CD14-positive monocyte (primary cell): Measurements from ENCODE around the gene TERB1. TPM values are rescaled to one million over a fixed set of nuclear protein-coding genes. Genes with fewer than 3 reads are reported as not detected.

Experiments
- DNase-seq, 3 donors: peaks; one replicate each; pipeline ENCODE4 v3.0.0-alpha.2; 2011 to 2022
- H2AFZ ChIP-seq: 2 replicates; pipeline ENCODE4 v1.6.0; 2012; ENCODE audit warnings: mild to moderate bottlenecking, low read depth, low read length, inconsistent platforms; ENCODE audit not compliant: insufficient read depth, poor library complexity, severe bottlenecking
- H3K27ac ChIP-seq, 2 donors: 1 replicate in 1 of 2; 2 replicates in 1 of 2; pipeline ENCODE4 v1.5.1; 2012 to 2013; ENCODE audit warnings: low read length in 2 of 2, control low read depth in 1 of 2, inconsistent platforms in 1 of 2, low read depth in 1 of 2, mild to moderate bottlenecking in 1 of 2
- H3K27me3 ChIP-seq, 2 donors: one replicate each; pipeline versions ENCODE4 v1.6.0 to v1.6.1; 2011 to 2013; ENCODE audit warnings: low read length in 2 of 2; ENCODE audit not compliant: control insufficient read depth in 2 of 2, insufficient read depth in 2 of 2
- H3K36me3 ChIP-seq, 2 donors: replicated peaks in 1 of 2; 1 replicate in 1 of 2; 2 replicates in 1 of 2; pipeline versions ENCODE4 v1.5.1 to v1.6.1; 2012 to 2013; ENCODE audit warnings: low read length in 2 of 2, control low read depth in 1 of 2, inconsistent platforms in 1 of 2, mild to moderate bottlenecking in 1 of 2; ENCODE audit not compliant: insufficient read depth in 2 of 2, control insufficient read depth in 1 of 2
- H3K4me1 ChIP-seq, 2 donors: 1 replicate in 1 of 2; 2 replicates in 1 of 2; pipeline versions ENCODE4 v1.5.1 to v1.6.1; 2012 to 2013; ENCODE audit warnings: low read length in 2 of 2, control low read depth in 1 of 2, inconsistent platforms in 1 of 2, mild to moderate bottlenecking in 1 of 2, moderate library complexity in 1 of 2; ENCODE audit not compliant: insufficient read depth in 2 of 2, control insufficient read depth in 1 of 2
- H3K4me2 ChIP-seq: replicated peaks from 2 replicates; pipeline ENCODE3; 2012; ENCODE audit warnings: low read length, moderate library complexity, mild to moderate bottlenecking; ENCODE audit not compliant: poor library complexity, severe bottlenecking; ENCODE audit errors: extremely low read depth
- H3K4me3 ChIP-seq, 3 experiments: fragments of 200-600 bp in 1 of 3; sonication (generic) in 1 of 3; replicated peaks in 1 of 3; 1 replicate in 2 of 3; 2 replicates in 1 of 3; pipeline ENCODE4 v1.5.1; 2011 to 2013; ENCODE audit warnings: low read length in 3 of 3, mild to moderate bottlenecking in 3 of 3, control low read depth in 2 of 3, low read depth in 2 of 3, inconsistent platforms in 1 of 3, moderate library complexity in 1 of 3
- H3K79me2 ChIP-seq: 2 replicates; pipeline ENCODE4 v1.6.0; 2012; ENCODE audit warnings: mild to moderate bottlenecking, control low read depth, inconsistent platforms, low read length, moderate library complexity; ENCODE audit not compliant: insufficient read depth
- H3K9ac ChIP-seq: 2 replicates; pipeline ENCODE4 v1.6.0; 2017; ENCODE audit warnings: low read length, mild to moderate bottlenecking; ENCODE audit not compliant: insufficient read depth, poor library complexity, severe bottlenecking
- H3K9me3 ChIP-seq, 2 donors: replicated peaks in 1 of 2; 1 replicate in 1 of 2; 2 replicates in 1 of 2; pipeline versions ENCODE4 v1.5.1 to v1.6.1; 2012 to 2013; ENCODE audit warnings: low read length in 2 of 2, control low read depth in 1 of 2; ENCODE audit not compliant: control insufficient read depth in 1 of 2, insufficient read depth in 1 of 2
- H4K20me1 ChIP-seq: 2 replicates; pipeline ENCODE4 v1.6.0; 2012; ENCODE audit warnings: mild to moderate bottlenecking, low read length, control low read depth, moderate library complexity; ENCODE audit not compliant: insufficient read depth
- H3K27ac Mint-ChIP-seq, 7 donors: one replicate each; pipeline ENCODE4 v1.8.0; 2020; ENCODE audit warnings: mild to moderate bottlenecking in 7 of 7, mixed read lengths in 7 of 7, moderate library complexity in 6 of 7, inconsistent platforms in 2 of 7
- H3K27me3 Mint-ChIP-seq, 3 donors: one replicate each; pipeline ENCODE4 v1.8.0; 2021 to 2022; ENCODE audit warnings: low read depth in 3 of 3, mild to moderate bottlenecking in 3 of 3, mixed read lengths in 3 of 3, moderate library complexity in 3 of 3, inconsistent platforms in 1 of 3
- H3K36me3 Mint-ChIP-seq, 2 donors: one replicate each; pipeline ENCODE4 v1.8.0; 2020; ENCODE audit warnings: mixed read lengths in 2 of 2, inconsistent platforms in 1 of 2, mild to moderate bottlenecking in 1 of 2
- H3K4me1 Mint-ChIP-seq: one replicate; pipeline ENCODE4 v1.8.0; 2020; ENCODE audit warnings: mild to moderate bottlenecking, mixed read lengths
- H3K4me3 Mint-ChIP-seq, 2 donors: one replicate each; pipeline ENCODE4 v1.8.0; 2020; ENCODE audit warnings: mild to moderate bottlenecking in 2 of 2, mixed read lengths in 2 of 2, moderate library complexity in 1 of 2
- H3K9me3 Mint-ChIP-seq, 7 donors: one replicate each; pipeline ENCODE4 v1.8.0; 2020 to 2022; ENCODE audit warnings: mixed read lengths in 7 of 7, mild to moderate bottlenecking in 6 of 7, moderate library complexity in 6 of 7, inconsistent platforms in 2 of 7
- CTCF ChIP-seq: fragments of 200-600 bp; IDR thresholded peaks from one replicate; pipeline ENCODE4 v1.8.0; 2022; ENCODE audit warnings: antibody characterized with exemption, mild to moderate bottlenecking
- WGBS: methylation state at CpG from one replicate; pipeline ENCODE4 v1.1.5; 2013; ENCODE audit warnings: missing lambda C conversion rate; ENCODE audit not compliant: insufficient coverage; 5-methylcytosine and 5-hydroxymethylcytosine counted together
- intact Hi-C, 2 donors: fragments of 100-400 bp; cut with micrococcal nuclease; formaldehyde crosslinking; loops; one replicate each; pipeline versions ENCODE4 v1.15.0 to v1.15.1; 2023
- polyA plus RNA-seq, 3 donors: library from polyadenylated mRNA; depleted of rRNA in 1 of 3; unstranded in 2 of 3; stranded (reverse) in 1 of 3; fragments of 300-500 nt in 2 of 3; fragments of >200 nt in 1 of 3; fragmentation: Illumina TruSeq in 2 of 3; gene quantifications; 1 replicate in 2 of 3; 2 replicates in 1 of 3; pipeline ENCODE4 v1.2.3, GENCODE V29; 2012 to 2021

TERB1 gene
- polyA plus RNA-seq, 3 donors, result not detected

DNA sequence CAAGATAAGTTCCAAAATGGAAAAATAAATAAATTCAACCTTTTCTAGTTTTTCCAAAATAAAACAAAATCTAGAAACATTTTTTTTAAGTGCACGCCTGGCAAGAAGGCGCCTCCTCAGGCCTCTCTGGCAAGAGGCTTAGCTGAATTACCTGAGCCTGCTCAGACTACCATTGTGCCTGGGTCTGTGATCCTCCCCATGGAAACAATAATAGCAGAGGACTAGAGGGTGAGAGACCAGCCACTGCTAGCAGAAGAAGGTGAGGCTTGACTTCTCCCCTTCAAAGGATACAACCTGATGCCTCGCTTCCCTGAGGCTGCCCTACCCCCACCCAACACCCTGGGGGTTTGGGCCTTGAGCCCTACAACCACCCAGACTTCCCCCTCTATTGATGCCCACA, 14.8 kb downstream of the TERB1 start:
- Histone ChIP-seq H3K79me2 (no peaks in the 10 kb centered on the region), H2AFZ (no peak overlapping the region), H3K27ac (no peak overlapping the region), H3K4me3 (no peak overlapping the region), H3K27me3 (no peaks in the 10 kb centered on the region), H3K36me3 (no peaks in the 10 kb centered on the region), H3K9me3 (no peaks in the 10 kb centered on the region), H3K9ac (no peak overlapping the region), H4K20me1 (no peaks in the 10 kb centered on the region), H3K4me1 (no peaks in the 10 kb centered on the region), H3K4me2 (no peak overlapping the region)
- H3K36me3 Mint-ChIP-seq, result no peaks in the 10 kb centered on the region
- H3K9me3 Mint-ChIP-seq, result peaks cover 0 to under 1% (median 0%) of the 10 kb centered on the region in 7 donors
- H3K27ac Mint-ChIP-seq, result no peak overlapping the region
- H3K4me1 Mint-ChIP-seq, result no peaks in the 10 kb centered on the region
- WGBS, result 90% methylated on average over 2 of the region's 3 CpGs
- H3K27me3 Mint-ChIP-seq, result peaks cover 2 to 7% (median 4%) of the 10 kb centered on the region in 3 donors
- TF ChIP-seq CTCF, result no peak
- no peak overlapping the region for H3K4me3 Mint-ChIP-seq
- intact Hi-C loops, result no loop called here
- DNase-seq, result no peak

DNA sequence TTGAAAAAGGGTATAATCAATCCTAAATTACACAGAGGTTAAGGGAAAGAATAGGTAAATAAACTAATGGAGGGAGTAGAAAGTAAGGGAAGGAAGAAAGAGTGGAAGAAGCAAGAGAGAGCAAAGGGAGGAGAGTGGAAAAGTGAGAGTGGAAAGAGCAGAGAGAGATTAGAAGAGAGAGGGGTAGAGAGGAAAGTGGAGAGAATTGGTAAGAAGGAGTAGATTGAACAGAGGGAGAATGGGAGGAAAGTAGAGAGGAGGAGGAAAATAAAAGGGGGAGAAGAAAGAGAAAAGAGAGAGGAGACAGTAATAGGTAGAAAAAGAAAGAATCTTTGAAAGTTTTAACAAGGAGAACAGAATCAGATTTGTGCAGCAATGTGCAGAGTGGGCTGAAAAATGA, 24.9 kb downstream of the TERB1 start:
- no peak for DNase-seq
- Mint-ChIP-seq H3K4me1 (no peaks in the 10 kb centered on the region), H3K4me3 (peak overlapping the region in 1 of 2 donors; percentile 17)

More for the DNA sequence above, 24.9 kb downstream of the TERB1 start:
- H3K27ac ChIP-seq, result no peak overlapping the region
- no peak for TF ChIP-seq CTCF
- no peaks in the 10 kb centered on the region for H3K27me3 ChIP-seq
- Mint-ChIP-seq H3K9me3 (peaks cover 0 to 2% (median 0%) of the 10 kb centered on the region in 7 donors), H3K36me3 (no peaks in the 10 kb centered on the region), H3K27me3 (peaks cover 0 to 2% (median 0%) of the 10 kb centered on the region in 3 donors), H3K27ac (peak overlapping the region in 1 of 7 donors; percentile 38)
- H3K36me3 ChIP-seq, result no peaks in the 10 kb centered on the region
- no peak overlapping the region for H3K9ac ChIP-seq
- intact Hi-C loops, result no loop called here
- no peaks in the 10 kb centered on the region for H3K9me3 ChIP-seq
- no peaks in the 10 kb centered on the region for H4K20me1 ChIP-seq
- no peak overlapping the region for H3K4me3 ChIP-seq
- H3K79me2 ChIP-seq, result no peaks in the 10 kb centered on the region
- peak overlapping the region; percentile 2 for H2AFZ ChIP-seq
- H3K4me1 ChIP-seq, result no peaks in the 10 kb centered on the region
- H3K4me2 ChIP-seq, result no peak overlapping the region
